Right lobe of liver (tissue), 6 donors: ENCODE data around the gene MX1. TPM values are rescaled to one million over a fixed set of nuclear protein-coding genes. Genes with fewer than 3 reads are reported as not detected.

Experiments
- ATAC-seq, 4 donors: fragments of 200-7000 bp; cut with Tn5 transposase; one replicate each; pipeline ENCODE4 v1.9.1; 2020; ENCODE audit warnings: mild to moderate bottlenecking in 4 of 4, moderate library complexity in 4 of 4
- DNase-seq, 3 donors: peaks; one replicate each; pipeline ENCODE4 v3.0.0-alpha.2; 2020
- H3K27ac ChIP-seq, 3 donors: fragments of 200-600 bp; one replicate each; pipeline ENCODE4 v1.8.0; 2022
- H3K27me3 ChIP-seq, 2 donors: fragments of 200-600 bp; one replicate each; pipeline ENCODE4 v1.8.0; 2022
- H3K36me3 ChIP-seq, 4 donors: fragments of 200-600 bp; sonication (generic) in 1 of 4; one replicate each; pipeline versions ENCODE4 v1.5.1 to v1.8.0; 2017 to 2022; ENCODE audit warnings: control low read depth in 1 of 4
- H3K4me1 ChIP-seq, 4 donors: fragments of 200-600 bp; sonication (generic) in 1 of 4; one replicate each; pipeline versions ENCODE4 v1.5.1 to v1.8.0; 2017 to 2022; ENCODE audit warnings: control low read depth in 1 of 4
- H3K4me3 ChIP-seq, 3 donors: fragments of 200-600 bp; one replicate each; pipeline ENCODE4 v1.8.0; 2022
- H3K9me3 ChIP-seq, 4 donors: fragments of 200-600 bp; sonication (generic) in 1 of 4; one replicate each; pipeline versions ENCODE4 v1.5.1 to v1.8.0; 2017 to 2022; ENCODE audit warnings: control low read depth in 1 of 4
- POLR2A ChIP-seq: fragments of 450-650 bp; IDR thresholded peaks from one replicate; pipeline ENCODE4 v1.6.1; 2017; ENCODE audit warnings: antibody characterized with exemption, mild to moderate bottlenecking
- WGBS: methylation state at CpG from one replicate; pipeline ENCODE4 v1.1.6; 2018; ENCODE audit warnings: low coverage, low lambda C conversion rate; ENCODE audit not compliant: insufficient coverage; ENCODE audit errors: missing lambda C conversion rate; 5-methylcytosine and 5-hydroxymethylcytosine counted together
- intact Hi-C, 2 donors: fragments of 100-400 bp; cut with DNase I; formaldehyde crosslinking; loops; one replicate each; pipeline versions ENCODE4 v1.11.2 to v1.14.1; 2022
- total RNA-seq, 6 experiments: library from RNA; depleted of rRNA in 2 of 6; stranded (reverse); fragments of >200 nt in 2 of 6; fragmentation: NEBNext Ultra II Directional in 3 of 6; extraction: Animal tissue kit (Norgen Biotek cat#: 25700) in 3 of 6; gene quantifications; one replicate each; pipeline versions ENCODE4 v1.1.0 to v1.2.4, GENCODE V29; 2016 to 2023
- TF ChIP-seq, protein P1 (sequence below), 4 donors: fragments of 200-600 bp in 3 of 4; fragments of 450-650 bp in 1 of 4; IDR thresholded peaks; one replicate each; pipeline versions ENCODE4 v1.5.1 to v1.8.0; 2016 to 2022; ENCODE audit warnings: antibody characterized with exemption in 4 of 4, mild to moderate bottlenecking in 2 of 4
- donor health status: DM: no; HTN: yes; CAD: no.
- donor health status: DM: no; HTN: no; CAD: no.
- donor health status: DM: no; HTN: no; CAD: no.
- donor health status: DM: no; HTN: yes; CAD: no.
- donor health status: DM: no; HTN: yes; CAD: no.

MX1 gene
- total RNA-seq, 6 experiments from 2014 or later, result 6.1 to 25.4 (median 10.5) TPM

GRCh38 chr21:41447356-41447755 lies 21.3 kb downstream of the MX1 start:
- Histone ChIP-seq H3K27ac (no peak overlapping the region), H3K4me1 (no peaks in the 10 kb centered on the region), H3K36me3 (peaks cover 0 to 40% (median 16%) of the 10 kb centered on the region in 4 donors), H3K4me3 (no peak overlapping the region), H3K9me3 (no peaks in the 10 kb centered on the region), H3K27me3 (no peaks in the 10 kb centered on the region)
- 95% methylated on average over 2 of the region's 3 CpGs for WGBS
- TF ChIP-seq, protein P1, sequence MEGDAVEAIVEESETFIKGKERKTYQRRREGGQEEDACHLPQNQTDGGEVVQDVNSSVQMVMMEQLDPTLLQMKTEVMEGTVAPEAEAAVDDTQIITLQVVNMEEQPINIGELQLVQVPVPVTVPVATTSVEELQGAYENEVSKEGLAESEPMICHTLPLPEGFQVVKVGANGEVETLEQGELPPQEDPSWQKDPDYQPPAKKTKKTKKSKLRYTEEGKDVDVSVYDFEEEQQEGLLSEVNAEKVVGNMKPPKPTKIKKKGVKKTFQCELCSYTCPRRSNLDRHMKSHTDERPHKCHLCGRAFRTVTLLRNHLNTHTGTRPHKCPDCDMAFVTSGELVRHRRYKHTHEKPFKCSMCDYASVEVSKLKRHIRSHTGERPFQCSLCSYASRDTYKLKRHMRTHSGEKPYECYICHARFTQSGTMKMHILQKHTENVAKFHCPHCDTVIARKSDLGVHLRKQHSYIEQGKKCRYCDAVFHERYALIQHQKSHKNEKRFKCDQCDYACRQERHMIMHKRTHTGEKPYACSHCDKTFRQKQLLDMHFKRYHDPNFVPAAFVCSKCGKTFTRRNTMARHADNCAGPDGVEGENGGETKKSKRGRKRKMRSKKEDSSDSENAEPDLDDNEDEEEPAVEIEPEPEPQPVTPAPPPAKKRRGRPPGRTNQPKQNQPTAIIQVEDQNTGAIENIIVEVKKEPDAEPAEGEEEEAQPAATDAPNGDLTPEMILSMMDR (IDR thresholded peaks at IDR 0.05), result no peak
- TF ChIP-seq POLR2A, result no peak
- intact Hi-C loops, result no loop called here
- ATAC-seq, result no peak
- no peak for DNase-seq

DNA sequence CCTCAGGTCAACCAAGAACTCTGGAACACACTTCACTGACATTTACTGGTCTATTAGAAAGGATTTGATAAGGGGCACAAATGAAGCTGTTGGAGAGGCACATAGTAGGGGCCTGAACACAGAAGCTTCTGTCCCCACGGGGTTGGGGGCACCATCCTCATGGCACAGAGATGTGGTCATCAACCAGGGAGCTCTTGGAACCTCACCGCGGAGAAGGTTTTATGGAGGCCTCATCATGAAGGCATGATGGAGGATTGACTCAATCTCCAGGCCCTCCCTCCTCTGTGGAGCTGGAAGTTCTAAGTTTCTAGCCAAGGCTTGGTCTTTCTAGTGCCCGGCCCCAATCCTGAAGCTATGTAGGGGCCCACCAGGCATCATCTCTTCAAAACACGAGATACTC lies 23.6 kb downstream of the MX1 start:
- Histone ChIP-seq H3K36me3 (peaks cover 0 to 28% (median 8%) of the 10 kb centered on the region in 4 donors), H3K4me3 (no peak overlapping the region), H3K27ac (no peak overlapping the region), H3K4me1 (no peaks in the 10 kb centered on the region), H3K9me3 (no peaks in the 10 kb centered on the region), H3K27me3 (no peaks in the 10 kb centered on the region)
- intact Hi-C loops, result loop anchor here (10.0 kb wide), 2 partner anchors 155 to 165 kb away; no protein-coding TSS in a partner anchor
- ATAC-seq, result no peak
- TF ChIP-seq, protein P1 (IDR thresholded peaks at IDR 0.05), result no peak
- no peak for TF ChIP-seq POLR2A
- WGBS, result 67% methylated on average over 3 of the region's 5 CpGs
- peak in 1 of 3 donors; percentile 19 for DNase-seq

- Histone ChIP-seq H3K4me1 (no peaks in the 10 kb centered on the region), H3K4me3 (no peak overlapping the region), H3K9me3 (no peaks in the 10 kb centered on the region), H3K27ac (no peak overlapping the region), H3K27me3 (no peaks in the 10 kb centered on the region), H3K36me3 (peaks cover 0 to 14% (median 0%) of the 10 kb centered on the region in 4 donors)
- intact Hi-C loops, result loop anchor here (10.0 kb wide), 2 partner anchors 157 to 167 kb away; no protein-coding TSS in a partner anchor
- TF ChIP-seq POLR2A, result no peak
- TF ChIP-seq, protein P1 (IDR thresholded peaks at IDR 0.05), result no peak
- no peak for ATAC-seq
- 74% methylated on average over 8 of the region's 16 CpGs for WGBS
- DNase-seq, result peak in 1 of 3 donors; percentile 15
These were observed 26.0 kb downstream of the MX1 start for GRCh38 chr21:41451753-41452676.

DNA sequence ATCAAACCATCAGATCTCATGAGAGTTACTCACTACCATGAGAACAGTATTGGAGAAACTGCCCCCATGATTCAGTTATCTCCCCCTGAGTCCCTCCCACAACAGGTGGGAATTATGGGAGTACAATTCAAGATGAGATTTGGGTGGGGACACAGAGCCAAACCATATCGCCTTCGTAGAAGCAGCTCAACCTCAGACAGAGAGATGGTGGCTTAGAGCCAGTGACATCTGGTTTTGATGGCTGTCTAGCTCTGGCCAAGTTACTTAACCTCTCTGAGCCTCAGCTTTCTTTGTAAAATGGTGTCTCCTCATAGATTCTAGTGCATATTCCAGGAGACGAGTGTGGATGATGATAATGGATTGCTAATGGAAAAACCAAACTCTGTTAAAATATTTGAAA lies 27.2 kb downstream of the MX1 start:
- ATAC-seq (no peak), DNase-seq (no peak)
- H3K4me3 ChIP-seq, result no peak overlapping the region
- TF ChIP-seq, protein P1 (IDR thresholded peaks at IDR 0.05), result no peak
- no peak for TF ChIP-seq POLR2A
- 100% methylated on average over 2 of the region's 3 CpGs for WGBS
- H3K27ac ChIP-seq, result no peak overlapping the region
- intact Hi-C loops, result loop anchor here (10.0 kb wide), 2 partner anchors 158 to 168 kb away; no protein-coding TSS in a partner anchor
- no peaks in the 10 kb centered on the region for H3K4me1 ChIP-seq
- no peaks in the 10 kb centered on the region for H3K27me3 ChIP-seq
- peaks cover 0 to 14% (median 0%) of the 10 kb centered on the region in 4 donors for H3K36me3 ChIP-seq
- no peaks in the 10 kb centered on the region for H3K9me3 ChIP-seq
